Keratinocyte (primary cell): ENCODE data around the gene PRPF38A. TPM values are rescaled to one million over a fixed set of nuclear protein-coding genes. Genes with fewer than 3 reads are reported as not detected.

Experiments
- DNase-seq: peaks from one replicate; pipeline ENCODE4 v3.0.0-alpha.2; 2011; ENCODE audit warnings: low read depth, missing footprints, low spot score
- FAIRE-seq: peaks from 2 replicates; lab custom pipeline; 2011; peaks lifted over from hg19 to GRCh38; lab: Jason Lieb, UNC
- H2AFZ ChIP-seq: 2 replicates; pipeline ENCODE4 v1.6.0; 2012; ENCODE audit warnings: low read length, control low read depth, inconsistent platforms; ENCODE audit not compliant: control insufficient read depth
- H3K27ac ChIP-seq: 2 replicates; pipeline ENCODE4 v1.5.1; 2011; ENCODE audit warnings: low read length; ENCODE audit not compliant: control insufficient read depth, insufficient read depth
- H3K27me3 ChIP-seq: 3 replicates; pipeline ENCODE4 v1.6.0; 2011; ENCODE audit warnings: low read length; ENCODE audit not compliant: control insufficient read depth, insufficient read depth; ENCODE audit errors: extremely low read depth
- H3K36me3 ChIP-seq, 2 experiments: 2 replicates in 1 of 2; 3 replicates in 1 of 2; pipeline ENCODE4 v1.5.1; 2011; ENCODE audit warnings: low read length in 2 of 2, mild to moderate bottlenecking in 1 of 2; ENCODE audit not compliant: control insufficient read depth in 2 of 2, insufficient read depth in 2 of 2; ENCODE audit errors: extremely low read depth in 1 of 2
- H3K4me1 ChIP-seq: 3 replicates; pipeline ENCODE4 v1.5.1; 2011; ENCODE audit warnings: low read length; ENCODE audit not compliant: control insufficient read depth, insufficient read depth; ENCODE audit errors: extremely low read depth
- H3K4me2 ChIP-seq: 3 replicates; pipeline ENCODE4 v1.6.0; 2011; ENCODE audit warnings: low read depth, low read length; ENCODE audit not compliant: control insufficient read depth, insufficient read depth; ENCODE audit errors: extremely low read depth
- H3K4me3 ChIP-seq, 3 experiments: fragments of 200-600 bp in 1 of 3; sonication (generic) in 1 of 3; 2 replicates in 2 of 3; 3 replicates in 1 of 3; pipeline ENCODE4 v1.5.1; 2011 to 2016; ENCODE audit warnings: low read length in 3 of 3, mild to moderate bottlenecking in 3 of 3, control low read depth in 2 of 3, inconsistent platforms in 1 of 3, low read depth in 1 of 3, mixed read lengths in 1 of 3, mixed run types in 1 of 3, moderate library complexity in 1 of 3; ENCODE audit not compliant: control insufficient read depth in 2 of 3, insufficient read depth in 2 of 3; ENCODE audit errors: extremely low read depth in 1 of 3
- H3K79me2 ChIP-seq: 2 replicates; pipeline ENCODE4 v1.6.0; 2012; ENCODE audit warnings: low read length; ENCODE audit not compliant: control insufficient read depth, insufficient read depth
- H3K9ac ChIP-seq: 3 replicates; pipeline ENCODE4 v1.6.0; 2011; ENCODE audit warnings: low read length; ENCODE audit not compliant: control insufficient read depth, insufficient read depth; ENCODE audit errors: extremely low read depth
- H3K9me1 ChIP-seq: 3 replicates; pipeline ENCODE4 v1.6.0; 2011; ENCODE audit warnings: low read length; ENCODE audit not compliant: control insufficient read depth, insufficient read depth; ENCODE audit errors: extremely low read depth
- H3K9me3 ChIP-seq: 2 replicates; pipeline ENCODE4 v1.5.1; 2012; ENCODE audit warnings: low read depth, low read length; ENCODE audit not compliant: control insufficient read depth
- H4K20me1 ChIP-seq: 3 replicates; pipeline ENCODE4 v1.6.0; 2011; ENCODE audit warnings: low read length; ENCODE audit not compliant: control insufficient read depth, insufficient read depth; ENCODE audit errors: extremely low read depth
- EZH2 ChIP-seq: IDR thresholded peaks from one replicate; pipeline ENCODE4 v1.6.1; 2012; ENCODE audit warnings: inconsistent platforms, mild to moderate bottlenecking, low read length, moderate library complexity
- dilution Hi-C: fragments of 300-500 bp; cut with MboI; formaldehyde crosslinking; loops from one replicate; pipeline ENCODE4 v1.7.0; 2020; ENCODE audit warnings: low sequenced_read_pairs; ENCODE audit not compliant: extremely low pct_ligation_motif_present
- polyA plus RNA-seq, 5 experiments: library from polyadenylated mRNA; depleted of rRNA in 3 of 5; stranded (reverse) in 3 of 5; stranded (forward) in 1 of 5; unstranded in 1 of 5; fragments of >200 nt; gene quantifications; 1 replicate in 1 of 5; 2 replicates in 3 of 5; 3 replicates in 1 of 5; pipeline versions ENCODE4 v1.2.1 to v1.2.3, GENCODE V29; 2011 to 2012; ENCODE audit warnings: missing spikeins in 2 of 5, low read depth in 1 of 5, low replicate concordance in 1 of 5
- TF ChIP-seq, protein P1 (sequence below), 3 experiments: IDR thresholded peaks in 1 of 3; conservative IDR thresholded peaks in 1 of 3; optimal IDR thresholded peaks in 1 of 3; 2 replicates in 2 of 3; 3 replicates in 1 of 3; pipeline versions ENCODE3 to v1.5.1; 2011; ENCODE audit warnings: low read length in 3 of 3, mild to moderate bottlenecking in 3 of 3, moderate library complexity in 2 of 3, control low read depth in 1 of 3, inconsistent platforms in 1 of 3; ENCODE audit not compliant: insufficient read depth in 2 of 3; ENCODE audit errors: extremely low read depth in 1 of 3

Gene PRPF38A
- polyA plus RNA-seq, 1 donor (not counting 4 experiments of a cell fraction or from before 2014, with no cell fraction given): 29.5 TPM

DNA sequence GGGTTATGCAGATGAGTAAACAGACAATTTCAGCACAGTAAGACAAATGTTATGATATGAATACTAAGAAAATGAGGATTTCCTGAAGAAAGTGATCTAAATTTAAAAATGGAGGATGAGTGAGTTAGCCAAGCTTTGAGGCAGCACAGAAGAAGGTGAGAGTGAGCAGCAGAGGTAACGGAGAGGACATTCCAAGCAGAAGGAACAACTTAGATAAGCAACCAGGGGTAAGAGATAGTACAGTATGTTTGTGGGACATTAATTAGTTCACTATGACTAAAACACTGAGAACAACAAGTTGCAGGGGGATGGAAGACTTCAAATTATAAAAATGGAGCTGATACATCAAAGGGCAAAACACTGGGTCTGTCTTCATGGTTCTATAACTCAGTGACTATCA is 22.8 kb downstream of the PRPF38A start:
- peaks cover 4% of the 10 kb centered on the region for H3K4me1 ChIP-seq
- no peaks in the 10 kb centered on the region for H3K79me2 ChIP-seq
- no peak overlapping the region for H3K4me3 ChIP-seq
- TF ChIP-seq EZH2: no peak
- no peak for DNase-seq
- dilution Hi-C loops: no loop called here
- H3K9me1 ChIP-seq: no peaks in the 10 kb centered on the region
- H4K20me1 ChIP-seq: no peaks in the 10 kb centered on the region
- no peaks in the 10 kb centered on the region for H3K27me3 ChIP-seq
- no peak overlapping the region for H3K4me2 ChIP-seq
- H2AFZ ChIP-seq: no peak overlapping the region
- no peak overlapping the region for H3K27ac ChIP-seq
- no peak for FAIRE-seq
- no peaks in the 10 kb centered on the region for H3K9me3 ChIP-seq
- no peak overlapping the region for H3K9ac ChIP-seq
- H3K36me3 ChIP-seq: peaks cover 7 to 14% of the 10 kb centered on the region in 2 experiments

DNA sequence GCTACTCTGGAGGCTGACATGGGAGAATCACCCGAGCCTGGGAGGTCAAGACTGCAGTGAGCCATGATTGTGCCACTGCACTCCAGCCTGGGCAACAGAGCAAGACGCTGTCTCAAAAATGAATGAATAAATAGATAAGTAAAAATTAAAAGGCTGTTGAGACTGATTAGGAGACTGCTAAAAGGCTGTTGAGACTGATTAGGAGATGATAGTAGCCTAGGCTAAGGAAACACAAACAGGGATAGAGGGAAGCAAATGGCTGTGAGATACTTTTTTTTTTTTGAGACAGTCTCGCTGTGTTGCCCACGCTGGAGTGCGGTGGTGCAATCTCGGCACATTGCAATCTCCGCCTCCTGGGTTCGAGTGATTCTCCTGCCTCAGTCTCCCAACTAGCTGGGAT is 28.4 kb downstream of the PRPF38A start:
- Histone ChIP-seq H3K4me1 (no peaks in the 10 kb centered on the region), H3K9me3 (no peaks in the 10 kb centered on the region), H3K27ac (no peak overlapping the region), H2AFZ (no peak overlapping the region), H4K20me1 (no peaks in the 10 kb centered on the region), H3K27me3 (no peaks in the 10 kb centered on the region), H3K36me3 (peaks cover 7 to 14% of the 10 kb centered on the region in 2 experiments), H3K4me3 (no peak overlapping the region), H3K9me1 (no peaks in the 10 kb centered on the region), H3K9ac (no peak overlapping the region), H3K79me2 (no peaks in the 10 kb centered on the region), H3K4me2 (no peak overlapping the region)
- DNase-seq (no peak), FAIRE-seq (no peak)
- TF ChIP-seq, protein P1, sequence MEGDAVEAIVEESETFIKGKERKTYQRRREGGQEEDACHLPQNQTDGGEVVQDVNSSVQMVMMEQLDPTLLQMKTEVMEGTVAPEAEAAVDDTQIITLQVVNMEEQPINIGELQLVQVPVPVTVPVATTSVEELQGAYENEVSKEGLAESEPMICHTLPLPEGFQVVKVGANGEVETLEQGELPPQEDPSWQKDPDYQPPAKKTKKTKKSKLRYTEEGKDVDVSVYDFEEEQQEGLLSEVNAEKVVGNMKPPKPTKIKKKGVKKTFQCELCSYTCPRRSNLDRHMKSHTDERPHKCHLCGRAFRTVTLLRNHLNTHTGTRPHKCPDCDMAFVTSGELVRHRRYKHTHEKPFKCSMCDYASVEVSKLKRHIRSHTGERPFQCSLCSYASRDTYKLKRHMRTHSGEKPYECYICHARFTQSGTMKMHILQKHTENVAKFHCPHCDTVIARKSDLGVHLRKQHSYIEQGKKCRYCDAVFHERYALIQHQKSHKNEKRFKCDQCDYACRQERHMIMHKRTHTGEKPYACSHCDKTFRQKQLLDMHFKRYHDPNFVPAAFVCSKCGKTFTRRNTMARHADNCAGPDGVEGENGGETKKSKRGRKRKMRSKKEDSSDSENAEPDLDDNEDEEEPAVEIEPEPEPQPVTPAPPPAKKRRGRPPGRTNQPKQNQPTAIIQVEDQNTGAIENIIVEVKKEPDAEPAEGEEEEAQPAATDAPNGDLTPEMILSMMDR (optimal IDR thresholded peaks at IDR 0.05 in 1 of 3, IDR thresholded peaks at IDR 0.05 in 1 of 3, conservative IDR thresholded peaks at IDR 0.05 in 1 of 3; ENCODE audit: extremely low read depth in 1 of 3, insufficient read depth in 2 of 3, low read length in 3 of 3): no peak
- TF ChIP-seq EZH2: no peak
- dilution Hi-C loops: no loop called here

DNA sequence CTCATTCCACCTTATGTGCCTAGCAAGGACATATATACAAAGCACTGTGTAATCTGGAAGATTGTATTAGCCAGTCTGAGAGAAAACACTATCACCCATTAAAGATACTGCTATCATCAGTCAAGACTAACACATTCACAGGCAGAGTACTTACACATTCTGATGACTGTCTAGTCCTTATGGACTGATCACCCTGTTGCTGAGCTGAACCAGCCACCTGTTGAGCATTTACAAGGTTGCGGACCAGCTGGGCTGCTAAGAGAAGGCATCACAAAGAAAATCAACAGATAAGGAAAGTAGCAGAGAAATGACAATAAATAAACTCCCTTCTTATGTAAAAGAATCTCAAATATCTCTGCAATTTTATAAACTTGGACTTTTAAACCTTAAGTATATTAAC is 30.8 kb downstream of the PRPF38A start:
- no peaks in the 10 kb centered on the region for H3K9me3 ChIP-seq
- H4K20me1 ChIP-seq: no peaks in the 10 kb centered on the region
- H3K4me1 ChIP-seq: no peaks in the 10 kb centered on the region
- H3K9me1 ChIP-seq: no peaks in the 10 kb centered on the region
- H3K27me3 ChIP-seq: no peaks in the 10 kb centered on the region
- no peak overlapping the region for H3K9ac ChIP-seq
- H3K27ac ChIP-seq: no peak overlapping the region
- H3K79me2 ChIP-seq: no peaks in the 10 kb centered on the region
- DNase-seq: no peak
- no peak for FAIRE-seq
- dilution Hi-C loops: no loop called here
- no peak overlapping the region for H3K4me2 ChIP-seq
- H3K4me3 ChIP-seq: no peak overlapping the region
- no peak overlapping the region for H2AFZ ChIP-seq
- H3K36me3 ChIP-seq: peaks cover 7 to 14% of the 10 kb centered on the region in 2 experiments
- TF ChIP-seq, protein P1 (optimal IDR thresholded peaks at IDR 0.05 in 1 of 3, IDR thresholded peaks at IDR 0.05 in 1 of 3, conservative IDR thresholded peaks at IDR 0.05 in 1 of 3; ENCODE audit: extremely low read depth in 1 of 3, insufficient read depth in 2 of 3, low read length in 3 of 3): no peak
- no peak for TF ChIP-seq EZH2
